ENCODE results near the gene PLOD3.

The PLOD3 gene

DNA sequence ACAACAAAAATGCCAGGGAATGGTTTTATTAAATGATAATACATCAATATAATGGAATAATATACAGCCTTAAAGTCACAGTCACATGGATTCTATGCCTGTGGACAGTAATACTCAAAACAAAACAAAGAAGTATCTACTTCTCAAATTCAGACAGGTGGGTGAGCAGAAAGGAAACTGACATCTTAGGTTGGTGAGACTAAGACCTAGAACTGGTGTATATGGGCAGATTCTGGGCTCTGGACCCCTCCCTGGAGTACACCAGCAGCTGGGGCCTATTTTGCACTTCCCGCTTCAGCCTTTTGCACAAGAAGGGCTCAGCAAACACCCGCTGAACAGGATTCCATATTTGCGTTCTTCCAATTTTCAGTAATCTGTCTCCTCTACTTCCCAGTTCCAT lies 32.9 kb upstream of the PLOD3 start:
- H3K27ac ChIP-seq: no peak overlapping the region
- TF ChIP-seq, protein P1, sequence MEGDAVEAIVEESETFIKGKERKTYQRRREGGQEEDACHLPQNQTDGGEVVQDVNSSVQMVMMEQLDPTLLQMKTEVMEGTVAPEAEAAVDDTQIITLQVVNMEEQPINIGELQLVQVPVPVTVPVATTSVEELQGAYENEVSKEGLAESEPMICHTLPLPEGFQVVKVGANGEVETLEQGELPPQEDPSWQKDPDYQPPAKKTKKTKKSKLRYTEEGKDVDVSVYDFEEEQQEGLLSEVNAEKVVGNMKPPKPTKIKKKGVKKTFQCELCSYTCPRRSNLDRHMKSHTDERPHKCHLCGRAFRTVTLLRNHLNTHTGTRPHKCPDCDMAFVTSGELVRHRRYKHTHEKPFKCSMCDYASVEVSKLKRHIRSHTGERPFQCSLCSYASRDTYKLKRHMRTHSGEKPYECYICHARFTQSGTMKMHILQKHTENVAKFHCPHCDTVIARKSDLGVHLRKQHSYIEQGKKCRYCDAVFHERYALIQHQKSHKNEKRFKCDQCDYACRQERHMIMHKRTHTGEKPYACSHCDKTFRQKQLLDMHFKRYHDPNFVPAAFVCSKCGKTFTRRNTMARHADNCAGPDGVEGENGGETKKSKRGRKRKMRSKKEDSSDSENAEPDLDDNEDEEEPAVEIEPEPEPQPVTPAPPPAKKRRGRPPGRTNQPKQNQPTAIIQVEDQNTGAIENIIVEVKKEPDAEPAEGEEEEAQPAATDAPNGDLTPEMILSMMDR (conservative IDR thresholded peaks at IDR 0.05): no peak

DNA sequence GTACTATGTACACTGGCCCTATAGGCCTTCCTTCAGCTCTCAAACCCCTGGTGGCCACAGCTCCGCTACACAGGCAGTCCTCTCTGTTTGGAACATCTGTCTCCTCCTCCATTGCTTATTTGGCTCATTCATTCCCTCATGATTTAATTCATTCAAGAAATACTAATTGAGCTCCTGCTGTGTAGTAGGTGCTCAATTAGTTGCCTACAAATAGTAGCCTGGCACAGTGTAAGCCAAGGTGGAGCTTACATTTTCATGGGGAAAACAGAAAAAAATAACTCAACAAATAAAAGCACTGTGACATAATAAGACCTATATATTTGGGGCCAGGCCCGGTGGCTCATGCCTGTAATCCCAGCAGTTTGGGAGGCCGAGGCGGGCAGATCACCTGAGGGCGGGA lies 30.9 kb upstream of the PLOD3 start:
- TF ChIP-seq, protein P1 (conservative IDR thresholded peaks at IDR 0.05): no peak
- no peak overlapping the region for H3K27ac ChIP-seq

DNA sequence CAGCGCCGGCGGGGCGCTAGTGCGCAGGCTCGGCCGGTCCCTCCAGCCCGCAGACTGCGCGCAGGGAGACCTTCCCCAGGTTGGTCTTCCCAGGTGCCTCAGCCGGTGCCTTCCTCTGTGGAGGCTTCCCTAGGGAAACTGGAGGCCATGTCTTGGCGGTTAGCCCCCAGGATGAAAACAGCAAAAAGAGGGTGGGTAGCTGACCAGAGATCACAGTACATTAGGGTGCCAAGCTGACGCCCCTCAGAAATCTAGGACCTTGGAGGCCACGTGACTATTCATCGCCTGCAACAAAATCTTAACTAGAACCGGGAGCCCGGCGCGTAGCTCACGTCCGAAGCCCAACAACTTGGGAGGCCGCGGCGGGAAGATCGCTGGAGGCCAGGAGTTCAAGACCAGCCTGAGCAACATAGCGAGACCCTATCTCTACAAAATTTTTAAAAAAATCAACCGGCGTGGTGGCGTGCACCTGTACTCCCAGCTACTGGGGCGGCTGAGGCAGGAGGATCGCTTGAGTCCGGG lies 27.8 kb upstream of the PLOD3 start:
- TF ChIP-seq, protein P1 (conservative IDR thresholded peaks at IDR 0.05): no peak
- peak overlapping the region; percentile 98 for H3K27ac ChIP-seq

DNA sequence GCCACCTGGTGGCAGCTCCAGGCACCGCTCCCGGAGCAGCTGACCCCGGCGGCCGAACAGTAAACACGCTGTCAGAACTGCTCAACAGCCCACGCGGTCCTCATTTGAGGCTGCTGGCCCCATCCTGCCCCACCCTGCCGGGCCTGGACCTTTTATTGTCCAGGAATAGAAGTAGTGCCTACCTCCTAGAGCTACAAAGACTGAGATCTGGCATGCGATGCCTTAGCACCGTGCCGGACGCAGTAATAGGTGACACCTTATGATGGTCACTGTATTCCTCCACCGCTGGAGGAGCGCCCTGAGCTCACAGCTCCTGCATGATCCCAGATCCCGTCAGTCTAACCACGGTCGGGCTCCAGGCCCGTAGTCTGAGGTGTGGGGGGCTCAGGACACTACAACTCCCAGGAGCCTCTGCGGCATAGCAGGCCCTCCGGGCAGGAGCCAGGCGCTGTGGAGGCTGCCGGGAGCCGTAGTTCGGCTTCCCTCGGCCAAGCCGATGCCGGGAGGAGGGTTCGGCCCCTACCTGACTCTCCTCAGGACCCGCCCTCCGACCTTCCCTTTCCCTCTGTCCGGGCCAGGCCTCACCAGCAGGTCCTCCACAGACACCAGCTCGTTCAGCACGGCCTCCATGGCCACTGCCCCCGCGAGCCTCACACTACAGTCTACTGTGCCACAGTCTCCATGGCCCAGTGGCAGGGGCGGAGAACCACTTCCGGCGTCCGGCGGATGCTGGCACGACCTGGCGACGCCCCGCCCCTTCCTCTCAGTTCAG lies 27.2 kb upstream of the PLOD3 start, which contains the start of gene FIS1:
Gene FIS1, minus strand, starts transcription at position 707 of the 772 bp plus-strand sequence. Its CDS starts 77 bp downstream, at position 630.
- peak within 1 kb of the TSS; percentile 98 for H3K27ac ChIP-seq
- TF ChIP-seq, protein P1 (conservative IDR thresholded peaks at IDR 0.05): peak; percentile 97

DNA sequence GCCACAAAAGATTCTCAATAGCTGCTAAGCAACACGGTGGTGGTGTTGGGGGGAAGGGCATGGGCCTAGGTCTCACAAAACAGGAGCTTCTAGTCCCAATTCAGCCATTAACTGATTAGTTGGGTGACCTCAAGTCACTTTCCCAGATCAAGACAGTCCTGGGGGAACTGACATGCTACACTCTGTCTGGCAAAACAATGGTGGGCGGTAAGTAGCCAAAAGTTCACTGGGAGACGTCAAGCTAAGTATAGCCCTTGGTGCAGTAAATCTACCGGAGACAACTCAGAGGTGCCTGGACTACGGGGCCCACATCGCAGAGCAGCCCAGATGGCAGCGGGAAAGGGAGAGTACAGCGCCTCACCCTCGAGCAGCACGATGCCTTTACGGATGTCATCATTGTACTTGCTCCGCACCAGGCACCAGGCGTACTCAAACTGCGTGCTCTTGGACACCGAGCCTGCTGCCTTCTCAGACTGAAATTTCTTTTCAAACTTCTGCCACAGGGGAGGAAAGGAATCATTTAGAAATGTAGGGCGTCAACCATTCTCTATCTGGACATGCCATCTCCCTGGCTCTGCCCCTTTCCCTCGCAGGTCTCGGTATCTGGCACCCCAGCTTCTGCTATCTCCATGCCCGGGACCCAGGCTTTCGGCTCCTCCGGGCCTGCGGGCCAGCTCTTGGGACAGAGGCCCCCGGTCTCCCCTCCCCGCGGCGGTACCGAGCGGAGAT lies 26.4 kb upstream of the PLOD3 start:
- TF ChIP-seq, protein P1 (conservative IDR thresholded peaks at IDR 0.05): no peak
- H3K27ac ChIP-seq: peak overlapping the region; percentile 98

DNA sequence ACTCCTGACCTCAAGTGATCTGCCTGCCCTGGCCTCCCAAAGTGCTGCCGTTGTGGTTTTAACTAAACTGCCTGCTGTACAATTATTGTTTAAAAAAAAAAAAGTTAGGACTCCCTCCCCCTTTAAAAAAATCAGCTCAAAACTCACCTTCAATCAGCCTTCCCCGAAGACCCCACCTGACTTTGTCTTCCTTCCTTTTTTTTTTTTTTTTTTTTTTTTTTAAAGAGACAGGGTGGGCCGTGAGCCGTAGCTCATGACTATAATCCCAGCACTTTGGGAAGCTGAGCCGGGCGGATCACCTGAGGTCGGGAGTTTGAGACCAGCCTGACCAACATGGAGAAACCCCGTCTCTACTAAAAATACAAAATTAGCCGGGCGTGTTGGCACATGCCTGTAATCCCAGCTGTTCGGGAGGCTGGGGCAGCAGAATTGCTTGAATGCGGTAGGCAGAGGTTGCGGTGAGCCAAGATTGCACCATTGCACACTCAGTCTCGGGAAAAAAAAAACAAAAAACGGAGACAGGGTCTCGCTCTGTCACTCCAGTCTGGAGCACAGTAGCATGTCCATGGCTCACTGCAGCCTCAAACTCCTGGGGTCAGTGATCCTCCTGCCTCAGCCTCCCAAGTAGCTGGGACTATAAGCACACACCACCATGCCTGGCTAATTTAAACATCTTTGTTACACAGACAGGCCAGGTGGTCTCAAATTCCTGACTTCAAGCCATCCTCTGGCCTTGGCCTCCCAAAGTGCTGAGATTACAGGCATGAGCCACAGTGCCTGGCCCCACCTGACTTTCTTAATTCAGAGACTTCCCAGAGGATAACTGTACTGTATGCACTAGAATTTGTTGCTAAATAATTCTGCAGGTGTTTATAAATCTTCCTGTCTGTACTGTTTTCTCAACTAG lies 24.3 kb upstream of the PLOD3 start:
- H3K27ac ChIP-seq: no peak overlapping the region

More for the DNA sequence above, 24.3 kb upstream of the PLOD3 start:
- TF ChIP-seq, protein P1 (conservative IDR thresholded peaks at IDR 0.05): no peak
